H9 (cell line): ENCODE data around the gene ANKMY1. TPM values are rescaled to one million over a fixed set of nuclear protein-coding genes. Genes with fewer than 3 reads are reported as not detected.
"Not testable (repeated sequence)": the region's sequence is repeated elsewhere in the genome, so short reads cannot be mapped to it uniquely, and the experiment has no call there.

Source experiments
- DNase-seq: peaks from one replicate; pipeline ENCODE4 v3.0.0-alpha.2; 2017
- H2AFZ ChIP-seq: one replicate; pipeline ENCODE4 v1.6.1; 2013; ENCODE audit warnings: mild to moderate bottlenecking, low read length, control low read depth, moderate library complexity
- H2AK5ac ChIP-seq: 2 replicates; pipeline ENCODE4 v1.6.1; 2013; ENCODE audit warnings: low read length, control low read depth, mixed read lengths; ENCODE audit not compliant: insufficient read length
- H2BK120ac ChIP-seq: one replicate; pipeline ENCODE4 v1.6.1; 2013; ENCODE audit warnings: low read depth, mild to moderate bottlenecking, low read length, control low read depth, inconsistent platforms; ENCODE audit not compliant: poor library complexity, severe bottlenecking
- H2BK12ac ChIP-seq: 2 replicates; pipeline ENCODE4 v1.6.1; 2013; ENCODE audit warnings: low read length, control low read depth, mixed read lengths, low read depth; ENCODE audit not compliant: insufficient read length
- H2BK15ac ChIP-seq: 2 replicates; pipeline ENCODE4 v1.6.1; 2013; ENCODE audit warnings: low read depth, low read length, control low read depth
- H2BK20ac ChIP-seq: one replicate; pipeline ENCODE4 v1.6.1; 2013; ENCODE audit warnings: low read depth, mild to moderate bottlenecking, low read length, control low read depth, inconsistent platforms; ENCODE audit not compliant: poor library complexity, severe bottlenecking
- H2BK5ac ChIP-seq: 2 replicates; pipeline ENCODE4 v1.6.1; 2013; ENCODE audit warnings: low read length, control low read depth, mixed read lengths; ENCODE audit not compliant: insufficient read length
- H3K14ac ChIP-seq: 2 replicates; pipeline ENCODE4 v1.6.1; 2013; ENCODE audit warnings: low read length, control low read depth; ENCODE audit not compliant: insufficient read depth
- H3K18ac ChIP-seq: 2 replicates; pipeline ENCODE4 v1.6.1; 2013; ENCODE audit warnings: low read depth, mild to moderate bottlenecking, mixed read lengths, low read length, control low read depth; ENCODE audit not compliant: insufficient read length
- H3K23ac ChIP-seq: 2 replicates; pipeline ENCODE4 v1.6.1; 2013; ENCODE audit warnings: low read length, control low read depth, mixed read lengths, low read depth; ENCODE audit not compliant: insufficient read length
- H3K23me2 ChIP-seq: 2 replicates; pipeline ENCODE4 v1.6.1; 2013; ENCODE audit warnings: low read depth, mild to moderate bottlenecking, mixed read lengths, low read length, control low read depth; ENCODE audit not compliant: insufficient read length, poor library complexity, severe bottlenecking
- H3K27ac ChIP-seq: 2 replicates; pipeline ENCODE4 v1.5.1; 2013; ENCODE audit warnings: low read length, control low read depth, mixed read lengths, low read depth; ENCODE audit not compliant: insufficient read length
- H3K27me3 ChIP-seq: 2 replicates; pipeline ENCODE4 v1.6.1; 2013; ENCODE audit warnings: low read length, control low read depth, inconsistent platforms; ENCODE audit not compliant: insufficient read depth
- H3K4ac ChIP-seq: 2 replicates; pipeline ENCODE4 v1.6.1; 2013; ENCODE audit warnings: low read depth, mild to moderate bottlenecking, control low read depth, inconsistent platforms, low read length, moderate library complexity
- H3K4me1 ChIP-seq: 2 replicates; pipeline ENCODE4 v1.6.1; 2013; ENCODE audit warnings: low read length, control low read depth, inconsistent platforms; ENCODE audit not compliant: insufficient read depth
- H3K4me2 ChIP-seq: 2 replicates; pipeline ENCODE4 v1.6.1; 2013; ENCODE audit warnings: low read length, control low read depth, mixed read lengths; ENCODE audit not compliant: insufficient read length, insufficient read depth
- H3K56ac ChIP-seq: 2 replicates; pipeline ENCODE4 v1.6.1; 2013; ENCODE audit warnings: low read depth, mild to moderate bottlenecking, mixed read lengths, low read length, control low read depth; ENCODE audit not compliant: insufficient read length
- H3K79me1 ChIP-seq: 2 replicates; pipeline ENCODE4 v1.6.1; 2013; ENCODE audit warnings: low read depth, mild to moderate bottlenecking, moderate library complexity, low read length, control low read depth, inconsistent platforms; ENCODE audit not compliant: insufficient read depth, poor library complexity, severe bottlenecking
- H3K79me2 ChIP-seq: 2 replicates; pipeline ENCODE4 v1.6.1; 2013; ENCODE audit warnings: low read length, control low read depth, inconsistent platforms; ENCODE audit not compliant: insufficient read depth
- H3K9ac ChIP-seq: 2 replicates; pipeline ENCODE4 v1.6.1; 2013; ENCODE audit warnings: low read length, control low read depth, mixed read lengths; ENCODE audit not compliant: insufficient read length; ENCODE audit errors: extremely low read depth
- H3K9me3 ChIP-seq: one replicate; pipeline ENCODE4 v1.6.1; 2013; ENCODE audit warnings: low read depth, low read length, inconsistent platforms; ENCODE audit not compliant: control insufficient read depth
- H3T11ph ChIP-seq: one replicate; pipeline ENCODE4 v1.6.1; 2013; ENCODE audit warnings: mild to moderate bottlenecking, low read length, control low read depth, inconsistent platforms
- H4K20me1 ChIP-seq: one replicate; pipeline ENCODE4 v1.6.1; 2013; ENCODE audit not compliant: control insufficient read depth, insufficient read length, insufficient read depth
- H4K5ac ChIP-seq: 2 replicates; pipeline ENCODE4 v1.6.1; 2013; ENCODE audit warnings: low read depth, mild to moderate bottlenecking, mixed read lengths, low read length, control low read depth; ENCODE audit not compliant: insufficient read length
- H4K8ac ChIP-seq: replicated peaks from 2 replicates; pipeline ENCODE4 v1.6.1; 2013; ENCODE audit warnings: low read length, control low read depth, mixed read lengths, low read depth; ENCODE audit not compliant: insufficient read length
- H4K91ac ChIP-seq: 2 replicates; pipeline ENCODE4 v1.6.1; 2013; ENCODE audit warnings: low read depth, mild to moderate bottlenecking, moderate library complexity, mixed read lengths, low read length, control low read depth; ENCODE audit not compliant: insufficient read length
- H3K27ac Mint-ChIP-seq, 3 experiments: 2 replicates in 2 of 3; 3 replicates in 1 of 3; pipeline ENCODE4 v1.8.0; 2020 to 2021; ENCODE audit warnings: mixed read lengths in 3 of 3, mild to moderate bottlenecking in 1 of 3, moderate library complexity in 1 of 3
- H3K27me3 Mint-ChIP-seq: 2 replicates; pipeline ENCODE4 v1.8.0; 2021; ENCODE audit warnings: low read depth, mild to moderate bottlenecking, moderate library complexity, mixed read lengths
- H3K36me3 Mint-ChIP-seq, 3 experiments: 2 replicates in 2 of 3; 3 replicates in 1 of 3; pipeline ENCODE4 v1.8.0; 2020 to 2021; ENCODE audit warnings: low read depth in 3 of 3, mixed read lengths in 3 of 3; ENCODE audit not compliant: insufficient read depth in 1 of 3
- H3K4me1 Mint-ChIP-seq, 2 experiments: 2 replicates each; pipeline ENCODE4 v1.8.0; 2020; ENCODE audit warnings: mixed read lengths in 2 of 2
- H3K4me3 Mint-ChIP-seq, 2 experiments: 2 replicates in 1 of 2; 3 replicates in 1 of 2; pipeline ENCODE4 v1.8.0; 2020 to 2021; ENCODE audit warnings: mild to moderate bottlenecking in 2 of 2, mixed read lengths in 2 of 2, moderate library complexity in 1 of 2
- H3K9me3 Mint-ChIP-seq, 2 experiments: 2 replicates in 1 of 2; 3 replicates in 1 of 2; pipeline ENCODE4 v1.8.0; 2020; ENCODE audit warnings: mild to moderate bottlenecking in 2 of 2, mixed read lengths in 2 of 2, moderate library complexity in 1 of 2
- WGBS: extraction: QIAGEN DNeasy Blood & Tissue Kit; methylation state at CpG from one replicate; pipeline ENCODE4 v1.1.7; 2013; ENCODE audit warnings: missing lambda C conversion rate, low lambda C conversion rate, mixed read lengths; ENCODE audit not compliant: insufficient read length; ENCODE audit errors: extremely low coverage; 5-methylcytosine and 5-hydroxymethylcytosine counted together
- total RNA-seq: library from RNA; stranded (reverse); gene quantifications from 2 replicates; pipeline ENCODE4 v1.2.1, GENCODE V29; 2021
- TF ChIP-seq, protein P1 (sequence below): fragments of 200-600 bp; sonication (generic); conservative IDR thresholded peaks from 3 replicates; pipeline ENCODE4 v1.8.0; 2021; ENCODE audit warnings: antibody characterized with exemption, mild to moderate bottlenecking

ANKMY1 gene
- total RNA-seq, 1 experiment from 2014 or later, result 13.7 TPM

DNA sequence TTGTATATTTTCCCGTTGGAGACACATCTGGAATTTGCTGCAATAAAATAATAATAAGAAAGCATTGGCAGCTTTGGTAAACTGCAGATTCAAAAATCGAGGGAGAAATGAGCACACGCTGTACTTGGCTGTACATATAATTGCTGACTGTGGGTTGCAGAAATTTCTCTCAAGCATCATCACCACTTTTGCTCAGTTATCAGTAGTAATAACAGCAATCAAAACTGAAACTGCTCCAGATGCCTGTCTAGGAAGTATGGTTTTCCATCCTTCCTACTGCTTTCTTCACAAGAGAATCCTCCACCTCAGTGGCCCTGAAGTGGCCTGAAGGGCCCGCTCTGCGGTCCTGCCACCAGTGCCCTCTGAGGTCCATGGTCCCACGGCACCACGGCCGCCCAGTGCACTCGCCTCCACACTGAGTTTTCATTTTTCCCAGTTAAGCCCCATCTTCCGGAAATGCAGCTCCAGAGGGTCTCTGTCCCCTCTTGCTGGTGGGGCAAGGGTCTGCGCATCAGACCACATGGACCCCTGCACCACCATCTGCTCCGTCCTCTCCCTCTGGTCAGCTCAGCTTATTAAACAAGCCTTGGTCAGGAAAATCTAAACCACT lies 6.3 kb upstream of the ANKMY1 start:
- H3T11ph ChIP-seq, result no peak overlapping the region
- H3K23ac ChIP-seq, result no peak overlapping the region
- TF ChIP-seq, protein P1, sequence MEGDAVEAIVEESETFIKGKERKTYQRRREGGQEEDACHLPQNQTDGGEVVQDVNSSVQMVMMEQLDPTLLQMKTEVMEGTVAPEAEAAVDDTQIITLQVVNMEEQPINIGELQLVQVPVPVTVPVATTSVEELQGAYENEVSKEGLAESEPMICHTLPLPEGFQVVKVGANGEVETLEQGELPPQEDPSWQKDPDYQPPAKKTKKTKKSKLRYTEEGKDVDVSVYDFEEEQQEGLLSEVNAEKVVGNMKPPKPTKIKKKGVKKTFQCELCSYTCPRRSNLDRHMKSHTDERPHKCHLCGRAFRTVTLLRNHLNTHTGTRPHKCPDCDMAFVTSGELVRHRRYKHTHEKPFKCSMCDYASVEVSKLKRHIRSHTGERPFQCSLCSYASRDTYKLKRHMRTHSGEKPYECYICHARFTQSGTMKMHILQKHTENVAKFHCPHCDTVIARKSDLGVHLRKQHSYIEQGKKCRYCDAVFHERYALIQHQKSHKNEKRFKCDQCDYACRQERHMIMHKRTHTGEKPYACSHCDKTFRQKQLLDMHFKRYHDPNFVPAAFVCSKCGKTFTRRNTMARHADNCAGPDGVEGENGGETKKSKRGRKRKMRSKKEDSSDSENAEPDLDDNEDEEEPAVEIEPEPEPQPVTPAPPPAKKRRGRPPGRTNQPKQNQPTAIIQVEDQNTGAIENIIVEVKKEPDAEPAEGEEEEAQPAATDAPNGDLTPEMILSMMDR, result no peak
- no peak overlapping the region for H3K4ac ChIP-seq
- H3K9me3 ChIP-seq, result no peaks in the 10 kb centered on the region
- no peaks in the 10 kb centered on the region; the same call in 1 of the 2 replicates for H3K4me1 ChIP-seq
- H3K9ac ChIP-seq, result no peak overlapping the region
- H2BK20ac ChIP-seq, result no peak overlapping the region
- peaks cover 0 to 13% (median 2%) of the 10 kb centered on the region in 3 experiments; a peak in 3 of 7 replicates for H3K36me3 Mint-ChIP-seq
- H3K27ac Mint-ChIP-seq, result no peak overlapping the region
- H3K4me3 Mint-ChIP-seq, result no peak overlapping the region
- H2BK5ac ChIP-seq, result no peak overlapping the region
- no peak overlapping the region for H3K27ac ChIP-seq
- no peaks in the 10 kb centered on the region for H3K79me1 ChIP-seq
- H3K79me2 ChIP-seq, result no peaks in the 10 kb centered on the region
- H3K18ac ChIP-seq, result no peak overlapping the region
- H3K9me3 Mint-ChIP-seq, result no peaks in the 10 kb centered on the region
- H2AFZ ChIP-seq, result no peak overlapping the region
- no peak overlapping the region for H4K91ac ChIP-seq
- DNase-seq, result peak; percentile 14
- peaks cover 27% of the 10 kb centered on the region for H3K27me3 Mint-ChIP-seq
- H4K8ac ChIP-seq, result no peak overlapping the region
- H3K23me2 ChIP-seq, result peaks cover 12% of the 10 kb centered on the region
- no peak overlapping the region for H3K14ac ChIP-seq
- H4K5ac ChIP-seq, result no peak overlapping the region
- no peak overlapping the region for H3K4me2 ChIP-seq
- no peak overlapping the region for H2BK15ac ChIP-seq
- H4K20me1 ChIP-seq, result no peaks in the 10 kb centered on the region
- H3K4me1 Mint-ChIP-seq, result peaks cover 30 to 40% of the 10 kb centered on the region in 2 experiments
- H2BK120ac ChIP-seq, result no peak overlapping the region
- H3K27me3 ChIP-seq, result peaks cover 17% of the 10 kb centered on the region
- no peak overlapping the region for H3K56ac ChIP-seq
- H2AK5ac ChIP-seq, result no peak overlapping the region
- H2BK12ac ChIP-seq, result no peak overlapping the region
- WGBS, result no CpG with 5 or more reads among the region's 12 CpGs

DNA sequence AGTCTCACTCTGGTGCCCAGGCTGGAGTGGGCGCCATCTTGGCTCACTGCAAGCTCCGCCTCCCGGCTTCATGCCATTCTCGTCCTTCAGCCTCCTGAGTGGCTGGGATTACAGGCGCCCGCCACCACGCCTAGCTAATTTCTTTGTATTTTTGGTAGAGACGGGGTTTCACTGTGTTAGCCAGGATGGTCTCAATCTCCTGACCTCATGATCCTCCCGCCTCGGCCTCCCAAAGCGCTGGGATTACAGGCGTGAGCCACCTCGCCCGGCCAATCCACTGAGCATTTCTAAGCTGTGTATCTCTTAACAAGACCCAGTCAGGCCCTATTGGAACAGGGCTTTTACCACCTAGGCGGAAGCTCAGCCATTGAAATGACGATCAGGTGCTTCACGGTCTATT lies 5.4 kb upstream of the ANKMY1 start:
- not testable (repeated sequence) for H3K4me1 ChIP-seq, H3K4ac ChIP-seq, H2BK5ac ChIP-seq, H4K20me1 ChIP-seq, H3K56ac ChIP-seq, H2BK20ac ChIP-seq, H3K9me3 Mint-ChIP-seq, H3K23ac ChIP-seq, H3K9me3 ChIP-seq, H3K18ac ChIP-seq, H3K79me2 ChIP-seq, DNase-seq, H2BK120ac ChIP-seq, H3K79me1 ChIP-seq, H3K4me3 Mint-ChIP-seq, H4K8ac ChIP-seq, H3K23me2 ChIP-seq, H2BK12ac ChIP-seq, H3K14ac ChIP-seq, H3K27ac ChIP-seq, H2AFZ ChIP-seq, H4K5ac ChIP-seq, H4K91ac ChIP-seq, H3K27ac Mint-ChIP-seq, H3T11ph ChIP-seq, H2AK5ac ChIP-seq, H3K9ac ChIP-seq, H2BK15ac ChIP-seq, H3K4me2 ChIP-seq
- peaks cover 35 to 46% of the 10 kb centered on the region in 2 experiments for H3K4me1 Mint-ChIP-seq
- peaks cover 0 to 13% (median 2%) of the 10 kb centered on the region in 3 experiments; a peak in 3 of 7 replicates for H3K36me3 Mint-ChIP-seq
- peaks cover 17% of the 10 kb centered on the region for H3K27me3 ChIP-seq
- no CpG with 5 or more reads among the region's 17 CpGs for WGBS
- H3K27me3 Mint-ChIP-seq, result peaks cover 35% of the 10 kb centered on the region
